ENCODE data around the gene C1orf87. TPM values are rescaled to one million over a fixed set of nuclear protein-coding genes. Genes with fewer than 3 reads are reported as not detected.

C1orf87 gene, protein sequence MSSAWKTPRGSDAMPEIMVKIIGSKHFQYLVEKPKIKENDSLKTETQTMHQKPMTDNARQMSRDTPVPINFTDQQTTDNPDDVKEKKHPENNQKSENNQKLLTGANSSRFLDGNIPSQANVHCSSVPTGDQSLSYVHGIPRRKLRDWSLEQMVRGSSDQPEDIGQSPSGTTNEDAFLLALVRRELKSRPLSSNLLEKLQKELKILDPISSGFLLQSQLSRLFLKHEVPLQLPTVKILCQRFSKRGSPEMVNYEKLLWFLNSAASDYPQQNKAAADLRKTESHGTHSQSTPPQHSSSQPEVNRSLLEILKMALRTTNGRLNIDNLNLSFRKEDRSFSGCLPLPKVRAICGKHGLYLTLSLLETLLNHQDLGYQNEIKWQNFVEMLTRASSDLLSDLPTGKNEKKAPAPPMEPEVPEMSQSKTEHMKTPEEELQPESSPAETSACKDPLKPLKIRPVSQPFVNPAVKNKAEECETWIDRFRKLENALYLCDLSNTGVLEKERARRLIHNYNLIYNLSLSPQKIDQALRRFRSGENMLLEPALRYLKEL
- not detected in 2 replicates for total RNA-seq

DNA sequence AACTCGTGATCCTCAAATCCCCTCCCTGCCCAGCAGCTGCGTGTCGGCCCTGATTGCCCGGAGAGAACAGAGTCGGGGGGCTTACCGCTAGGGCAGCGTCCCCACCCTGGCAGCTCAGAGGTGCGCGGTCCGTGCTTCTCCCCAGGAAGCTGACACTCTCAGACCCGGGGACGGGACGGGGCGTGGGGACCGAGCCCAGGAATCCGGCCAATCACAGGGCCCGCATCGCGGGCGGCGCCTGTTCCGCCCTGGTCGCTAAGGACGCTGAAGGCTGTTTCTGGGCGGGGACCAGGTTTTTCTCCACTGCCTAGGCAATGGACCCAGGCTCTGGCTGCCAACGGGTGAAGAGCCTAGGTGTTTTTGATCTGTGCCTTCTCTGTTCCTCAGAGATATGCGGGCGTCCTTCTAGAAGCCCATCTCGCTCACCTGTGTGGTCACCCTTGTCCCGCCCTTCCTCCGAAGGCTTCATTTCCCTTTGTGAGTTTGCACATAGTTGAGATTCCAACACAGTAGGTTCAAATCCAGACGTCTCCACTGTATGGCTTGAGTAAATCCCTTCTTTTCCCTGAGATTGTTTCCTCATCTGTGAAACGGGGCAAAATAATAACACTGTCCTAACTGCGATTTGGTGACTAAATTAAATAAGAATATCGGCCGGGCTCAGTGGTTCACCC, at the start of gene C1orf87:
C1orf87 (minus strand) TSS at position 166 of the 674 bp plus-strand sequence. CDS start 1,127 bp downstream, outside the sequence.

Other genes starting within 250 kb of the C1orf87 start
- gene CYP2J2, start 147.0 kb downstream of the C1orf87 start, total RNA-seq = 0.68 and 4.8 TPM in 2 replicates